Neural progenitor cell (in vitro differentiated cells): ENCODE results near the gene ASCL5.

ENCODE experiments used
- CTCF ChIP-seq: fragments of 200-600 bp; sonication (generic); IDR thresholded peaks from 2 replicates; pipeline ENCODE4 v1.5.1; 2017; ENCODE audit warnings: antibody characterized with exemption, mild to moderate bottlenecking
- EZH2 ChIP-seq: fragments of 200-600 bp; sonication (generic); IDR thresholded peaks from 2 replicates; pipeline ENCODE4 v1.6.1; 2017; ENCODE audit warnings: antibody characterized with exemption, mild to moderate bottlenecking, moderate library complexity
- EZH2phosphoT487 ChIP-seq: fragments of 200-600 bp; sonication (generic); IDR thresholded peaks from 2 replicates; pipeline ENCODE4 v1.6.1; 2017; ENCODE audit warnings: antibody characterized with exemption

- TF ChIP-seq EZH2phosphoT487: no peak
- TF ChIP-seq CTCF: no peak
- TF ChIP-seq EZH2: no peak
These were observed 20.5 kb upstream of the ASCL5 start for GRCh38 chr1:201147396-201148015.
